DOHH2 (cell line): ENCODE measurements around the gene ABI3BP.

Experiments used
- H3F3A ChIP-seq: fragments of 200-600 bp; sonication (generic), shearing (Covaris generic); 2 replicates; pipeline ENCODE4 v1.6.0; 2016; ENCODE audit warnings: antibody characterized with exemption, mild to moderate bottlenecking; ENCODE audit not compliant: control insufficient read depth, insufficient read depth
- H3K27ac ChIP-seq: fragments of 200-600 bp; sonication (generic); 2 replicates; pipeline ENCODE4 v1.5.1; 2014; ENCODE audit warnings: low read depth, mild to moderate bottlenecking, low read length, moderate library complexity
- H3K27me3 ChIP-seq: fragments of 200-600 bp; sonication (generic); 2 replicates; pipeline ENCODE4 v1.6.1; 2014; ENCODE audit warnings: mild to moderate bottlenecking, low read length, mixed read lengths; ENCODE audit not compliant: control insufficient read depth
- H3K36me3 ChIP-seq: fragments of 200-600 bp; sonication (generic); 2 replicates; pipeline ENCODE4 v1.6.1; 2014; ENCODE audit warnings: mild to moderate bottlenecking, low read length, moderate library complexity, mixed read lengths; ENCODE audit not compliant: control insufficient read depth
- H3K4me1 ChIP-seq: fragments of 200-600 bp; sonication (generic); 2 replicates; pipeline ENCODE4 v1.6.1; 2014; ENCODE audit warnings: mild to moderate bottlenecking, low read length, mixed read lengths; ENCODE audit not compliant: control insufficient read depth
- H3K4me2 ChIP-seq: fragments of 200-600 bp; sonication (generic); 2 replicates; pipeline ENCODE4 v1.6.0; 2014; ENCODE audit warnings: mild to moderate bottlenecking, low read length, moderate library complexity
- H3K4me3 ChIP-seq: fragments of 200-600 bp; sonication (generic); 2 replicates; pipeline ENCODE4 v1.5.1; 2014; ENCODE audit warnings: mild to moderate bottlenecking, low read length, mixed read lengths
- H3K79me2 ChIP-seq: fragments of 200-600 bp; sonication (generic); 2 replicates; pipeline ENCODE4 v1.6.1; 2014; ENCODE audit warnings: mild to moderate bottlenecking, low read length, mixed read lengths; ENCODE audit not compliant: control insufficient read depth
- H3K9me2 ChIP-seq: fragments of 200-600 bp; sonication (generic); replicated peaks from 2 replicates; pipeline ENCODE4 v1.6.1; 2014; ENCODE audit warnings: mild to moderate bottlenecking, low read length, mixed read lengths; ENCODE audit not compliant: control insufficient read depth
- H3K9me3 ChIP-seq: fragments of 200-600 bp; sonication (generic); 2 replicates; pipeline ENCODE4 v1.6.1; 2014; ENCODE audit warnings: antibody characterized with exemption, low read length, mixed read lengths; ENCODE audit not compliant: control insufficient read depth, insufficient read depth
- H4K20me1 ChIP-seq: fragments of 200-600 bp; sonication (generic); 2 replicates; pipeline ENCODE4 v1.6.0; 2014; ENCODE audit warnings: low read depth, mild to moderate bottlenecking, antibody characterized with exemption, low read length, moderate library complexity; ENCODE audit not compliant: control insufficient read depth, insufficient read depth
- CTCF ChIP-seq: fragments of 200-600 bp; sonication (generic); IDR thresholded peaks from one replicate; pipeline ENCODE4 v1.5.1; 2014; ENCODE audit warnings: antibody characterized with exemption, mild to moderate bottlenecking, low read depth, low read length; ENCODE audit not compliant: poor library complexity, severe bottlenecking
- EZH2phosphoT487 ChIP-seq: fragments of 200-600 bp; sonication (generic); IDR thresholded peaks from 2 replicates; pipeline ENCODE4 v1.6.1; 2017; ENCODE audit warnings: borderline replicate concordance, mild to moderate bottlenecking, antibody characterized with exemption, low read length, moderate library complexity, mixed read lengths

ABI3BP gene

GRCh38 chr3:100776097-100776729 lies 217.0 kb downstream of the ABI3BP start:
- H3K4me1 ChIP-seq, result no peaks in the 10 kb centered on the region
- H3K4me3 ChIP-seq, result no peak overlapping the region
- no peaks in the 10 kb centered on the region for H3K9me3 ChIP-seq
- H3K79me2 ChIP-seq, result no peaks in the 10 kb centered on the region
- H3F3A ChIP-seq, result no peaks in the 10 kb centered on the region
- H3K27ac ChIP-seq, result no peak overlapping the region
- H3K27me3 ChIP-seq, result no peaks in the 10 kb centered on the region
- no peaks in the 10 kb centered on the region for H3K36me3 ChIP-seq
- no peaks in the 10 kb centered on the region for H4K20me1 ChIP-seq
- no peak overlapping the region for H3K4me2 ChIP-seq
- H3K9me2 ChIP-seq, result no peaks in the 10 kb centered on the region
- TF ChIP-seq EZH2phosphoT487 (no peak), CTCF (no peak)

DNA sequence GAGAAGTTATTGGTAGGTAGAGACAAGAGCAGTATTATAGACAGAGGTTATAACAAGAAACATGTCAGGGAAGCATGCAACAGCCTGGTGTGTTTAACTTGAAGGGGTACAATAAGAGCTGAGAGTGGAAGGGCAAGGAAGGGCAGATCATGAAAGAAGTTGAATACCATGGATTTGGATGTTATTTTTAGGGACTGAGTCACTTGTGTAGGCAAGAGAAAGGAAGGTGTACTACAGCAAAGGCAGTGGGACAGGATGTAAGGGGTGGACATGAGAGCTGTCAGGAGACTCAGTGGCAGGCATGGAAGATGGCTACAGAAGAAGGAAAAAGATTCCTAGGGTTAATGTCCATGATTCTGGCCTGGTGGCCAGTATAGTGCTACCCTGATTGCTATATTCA lies 217.6 kb downstream of the ABI3BP start:
- Histone ChIP-seq H3K4me3 (no peak overlapping the region), H3K9me2 (no peaks in the 10 kb centered on the region), H3K36me3 (no peaks in the 10 kb centered on the region), H3K4me1 (no peaks in the 10 kb centered on the region), H3K9me3 (no peaks in the 10 kb centered on the region), H3K27me3 (no peaks in the 10 kb centered on the region), H3K4me2 (no peak overlapping the region), H3K79me2 (no peaks in the 10 kb centered on the region), H4K20me1 (no peaks in the 10 kb centered on the region), H3F3A (no peaks in the 10 kb centered on the region), H3K27ac (no peak overlapping the region)
- no peak for TF ChIP-seq CTCF
- TF ChIP-seq EZH2phosphoT487, result no peak

GRCh38 chr3:100775226-100775625 lies 218.0 kb downstream of the ABI3BP start:
- no peak for TF ChIP-seq CTCF
- TF ChIP-seq EZH2phosphoT487, result no peak

GRCh38 chr3:100769693-100770092 lies 223.5 kb downstream of the ABI3BP start:
- TF ChIP-seq EZH2phosphoT487 (no peak), CTCF (no peak)
- H3K9me3 ChIP-seq, result no peaks in the 10 kb centered on the region

More at GRCh38 chr3:100775226-100775625, 218.0 kb downstream of the ABI3BP start:
- Histone ChIP-seq H3K9me2 (no peaks in the 10 kb centered on the region), H3F3A (no peaks in the 10 kb centered on the region), H3K4me2 (no peak overlapping the region), H3K36me3 (no peaks in the 10 kb centered on the region), H3K4me3 (no peak overlapping the region), H3K27ac (no peak overlapping the region), H3K27me3 (no peaks in the 10 kb centered on the region), H4K20me1 (no peaks in the 10 kb centered on the region), H3K4me1 (no peaks in the 10 kb centered on the region), H3K9me3 (no peaks in the 10 kb centered on the region), H3K79me2 (no peaks in the 10 kb centered on the region)

More at GRCh38 chr3:100769693-100770092, 223.5 kb downstream of the ABI3BP start:
- H3K4me1 ChIP-seq, result no peaks in the 10 kb centered on the region
- no peak overlapping the region for H3K27ac ChIP-seq
- no peaks in the 10 kb centered on the region for H3K36me3 ChIP-seq
- H3F3A ChIP-seq, result no peaks in the 10 kb centered on the region
- no peaks in the 10 kb centered on the region for H3K27me3 ChIP-seq
- H3K79me2 ChIP-seq, result no peaks in the 10 kb centered on the region
- no peaks in the 10 kb centered on the region for H3K9me2 ChIP-seq
- no peak overlapping the region for H3K4me3 ChIP-seq
- H4K20me1 ChIP-seq, result no peaks in the 10 kb centered on the region
- no peak overlapping the region for H3K4me2 ChIP-seq
